AG04450 (cell line): ENCODE results near the gene HMSD. TPM values are rescaled to one million over a fixed set of nuclear protein-coding genes. Genes with fewer than 3 reads are reported as not detected.

Source experiments
- CTCF ChIA-PET: fragments of 300-600, 350-600 bp; formaldehyde crosslinking; extraction: SDS; loops from one replicate; lab custom pipeline; 2022; ENCODE audit warnings: antibody characterized with exemption, inconsistent platforms; lab: Charles Lee
- POLR2A ChIA-PET: fragments of 350-600 bp; formaldehyde crosslinking; extraction: SDS; loops from one replicate; lab custom pipeline; 2021; ENCODE audit warnings: antibody characterized with exemption, inconsistent platforms; lab: Yijun Ruan, JAX
- DNase-seq: peaks from one replicate; pipeline ENCODE4 v3.0.0-alpha.2; 2011; ENCODE audit warnings: low read depth, low spot score
- H3K27ac ChIP-seq: one replicate; pipeline ENCODE4 v1.5.1; 2012; ENCODE audit warnings: low read depth, low read length, control low read depth
- H3K27me3 ChIP-seq: one replicate; pipeline ENCODE4 v1.6.0; 2012; ENCODE audit warnings: low read length; ENCODE audit not compliant: control insufficient read depth, insufficient read depth
- H3K4me3 ChIP-seq: 2 replicates; pipeline ENCODE4 v1.5.1; 2011; ENCODE audit warnings: mild to moderate bottlenecking, low read depth, low read length, control low read depth
- H3K9me3 ChIP-seq: 2 replicates; pipeline ENCODE4 v1.5.1; 2012; ENCODE audit warnings: low read length; ENCODE audit not compliant: control insufficient read depth, insufficient read depth
- polyA plus RNA-seq: library from polyadenylated mRNA; depleted of rRNA; stranded (reverse); fragments of >200 nt; gene quantifications from 2 replicates; pipeline ENCODE4 v1.2.3, GENCODE V29; 2011
- TF ChIP-seq, protein P1 (sequence below): IDR thresholded peaks from 2 replicates; pipeline ENCODE4 v1.5.1; 2011; ENCODE audit warnings: low read depth, low read length, control low read depth, inconsistent platforms

HMSD gene
- polyA plus RNA-seq, 1 experiment: 0.63 TPM

DNA sequence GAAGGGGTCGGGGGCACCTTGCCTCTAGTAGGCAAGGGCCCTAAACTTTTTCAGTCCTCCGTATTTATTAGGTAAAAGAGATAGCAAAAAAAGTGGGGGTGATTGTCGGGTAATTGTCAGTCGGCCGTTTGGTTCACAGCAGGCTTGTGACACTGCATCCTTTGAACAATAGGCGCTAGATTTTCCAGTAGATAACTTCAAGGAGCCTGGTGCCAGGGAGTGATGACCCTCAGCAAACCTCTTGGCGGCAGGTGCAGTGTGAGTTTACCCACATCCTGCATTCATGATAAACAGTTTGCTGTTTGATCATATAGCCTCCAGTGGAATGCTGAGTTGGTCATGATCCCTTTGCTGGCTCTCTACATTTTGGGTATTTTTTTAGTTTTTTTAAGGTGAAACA lies 43.6 kb downstream of the HMSD start:
- no peak overlapping the region for H3K4me3 ChIP-seq
- no peaks in the 10 kb centered on the region for H3K27me3 ChIP-seq
- TF ChIP-seq, protein P1, sequence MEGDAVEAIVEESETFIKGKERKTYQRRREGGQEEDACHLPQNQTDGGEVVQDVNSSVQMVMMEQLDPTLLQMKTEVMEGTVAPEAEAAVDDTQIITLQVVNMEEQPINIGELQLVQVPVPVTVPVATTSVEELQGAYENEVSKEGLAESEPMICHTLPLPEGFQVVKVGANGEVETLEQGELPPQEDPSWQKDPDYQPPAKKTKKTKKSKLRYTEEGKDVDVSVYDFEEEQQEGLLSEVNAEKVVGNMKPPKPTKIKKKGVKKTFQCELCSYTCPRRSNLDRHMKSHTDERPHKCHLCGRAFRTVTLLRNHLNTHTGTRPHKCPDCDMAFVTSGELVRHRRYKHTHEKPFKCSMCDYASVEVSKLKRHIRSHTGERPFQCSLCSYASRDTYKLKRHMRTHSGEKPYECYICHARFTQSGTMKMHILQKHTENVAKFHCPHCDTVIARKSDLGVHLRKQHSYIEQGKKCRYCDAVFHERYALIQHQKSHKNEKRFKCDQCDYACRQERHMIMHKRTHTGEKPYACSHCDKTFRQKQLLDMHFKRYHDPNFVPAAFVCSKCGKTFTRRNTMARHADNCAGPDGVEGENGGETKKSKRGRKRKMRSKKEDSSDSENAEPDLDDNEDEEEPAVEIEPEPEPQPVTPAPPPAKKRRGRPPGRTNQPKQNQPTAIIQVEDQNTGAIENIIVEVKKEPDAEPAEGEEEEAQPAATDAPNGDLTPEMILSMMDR: no peak
- peaks cover 3% of the 10 kb centered on the region; the same call in 1 of the 2 replicates for H3K9me3 ChIP-seq
- POLR2A ChIA-PET: no interaction called here
- no peak for DNase-seq
- CTCF ChIA-PET: interaction anchor here (0.6 to 2.4 kb wide), 2 partner anchors 29 to 39 kb away, joined by 3 to 21 read pairs; no protein-coding TSS in a partner anchor
- no peak overlapping the region for H3K27ac ChIP-seq

- CTCF ChIA-PET: interaction anchor here (0.6 to 3.9 kb wide), 51 partner anchors 8 to 1662 kb away, joined by 3 to 128 read pairs (median 4); partner anchors contain the start of gene HMSD
- POLR2A ChIA-PET: interaction anchor here (0.7 kb wide), 1 partner anchor 25 kb away, joined by 3 read pairs; no protein-coding TSS in a partner anchor
- H3K27me3 ChIP-seq: no peaks in the 10 kb centered on the region
- no peak overlapping the region for H3K4me3 ChIP-seq
- no peak overlapping the region for H3K27ac ChIP-seq
- H3K9me3 ChIP-seq: peaks cover 3% of the 10 kb centered on the region; the same call in 1 of the 2 replicates
- TF ChIP-seq, protein P1: peak; percentile 94
- DNase-seq: peak; percentile 34
Observed at GRCh38 chr18:63994783-63995399, 45.8 kb downstream of the HMSD start.

DNA sequence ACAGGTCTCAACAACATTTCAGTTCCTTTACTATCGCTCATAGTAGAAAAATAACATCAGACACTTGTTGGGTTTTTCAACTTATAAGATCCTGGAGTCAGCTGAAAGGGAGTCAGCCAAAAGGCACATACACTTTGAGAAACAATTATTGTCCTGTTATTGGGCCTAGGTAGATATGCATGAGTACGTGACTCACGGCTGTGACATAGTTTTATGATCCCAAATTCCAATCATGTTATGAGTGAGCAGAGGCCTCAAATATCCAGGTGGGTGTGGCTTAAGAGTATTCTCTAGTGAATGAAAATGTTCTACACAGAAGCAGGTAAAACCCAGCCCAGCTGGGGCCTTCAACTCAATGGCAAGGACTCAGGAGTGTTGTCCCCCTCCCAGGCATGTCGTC lies 47.9 kb downstream of the HMSD start:
- TF ChIP-seq, protein P1: no peak
- no peak for DNase-seq
- Histone ChIP-seq H3K27me3 (peaks cover 8% of the 10 kb centered on the region), H3K27ac (no peak overlapping the region), H3K4me3 (no peak overlapping the region), H3K9me3 (peaks cover 3% of the 10 kb centered on the region; the same call in 1 of the 2 replicates)
- ChIA-PET POLR2A (no interaction called here), CTCF (interaction anchor here (1.0 to 3.9 kb wide), 4 partner anchors 12 to 35 kb away, joined by 3 to 128 read pairs (median 22); no protein-coding TSS in a partner anchor)

GRCh38 chr18:63997606-63998005 lies 48.5 kb downstream of the HMSD start:
- no peak overlapping the region for H3K4me3 ChIP-seq
- TF ChIP-seq, protein P1: no peak
- H3K27ac ChIP-seq: no peak overlapping the region
- H3K27me3 ChIP-seq: peaks cover 9% of the 10 kb centered on the region
- DNase-seq: no peak
- CTCF ChIA-PET: interaction anchor here (1.0 to 1.1 kb wide), 2 partner anchors 18 to 34 kb away, joined by 3 to 10 read pairs; no protein-coding TSS in a partner anchor
- POLR2A ChIA-PET: no interaction called here
- H3K9me3 ChIP-seq: peaks cover 3% of the 10 kb centered on the region; the same call in 1 of the 2 replicates

GRCh38 chr18:63999871-64000270 lies 50.8 kb downstream of the HMSD start:
- Histone ChIP-seq H3K4me3 (no peak overlapping the region), H3K27ac (no peak overlapping the region), H3K9me3 (peaks cover 3% of the 10 kb centered on the region; the same call in 1 of the 2 replicates), H3K27me3 (peaks cover 21% of the 10 kb centered on the region)
- POLR2A ChIA-PET: no interaction called here
- DNase-seq: no peak
- CTCF ChIA-PET: interaction anchor here (1.0 kb wide), 1 partner anchor 21 kb away, joined by 3 read pairs; no protein-coding TSS in a partner anchor
- TF ChIP-seq, protein P1: no peak
